HFF-Myc (cell line): Measurements from ENCODE around the gene TIE1.

Experiments
- DNase-seq: peaks from one replicate; pipeline ENCODE4 v3.0.0-alpha.2; 2011; ENCODE audit warnings: low read depth; ENCODE audit errors: extremely low read depth
- H3K4me3 ChIP-seq: replicated peaks from 2 replicates; pipeline ENCODE4 v1.5.1; 2011; ENCODE audit warnings: low read depth, mild to moderate bottlenecking, control low read depth, low read length
- TF ChIP-seq, protein P1 (sequence below): IDR thresholded peaks from 2 replicates; pipeline ENCODE4 v1.5.1; 2012; ENCODE audit warnings: mild to moderate bottlenecking, low read depth, low read length, control low read depth; ENCODE audit errors: missing control alignments

The TIE1 gene

GRCh38 chr1:43286115-43286514 lies 14.7 kb upstream of the TIE1 start:
- no peak overlapping the region for H3K4me3 ChIP-seq
- TF ChIP-seq, protein P1, sequence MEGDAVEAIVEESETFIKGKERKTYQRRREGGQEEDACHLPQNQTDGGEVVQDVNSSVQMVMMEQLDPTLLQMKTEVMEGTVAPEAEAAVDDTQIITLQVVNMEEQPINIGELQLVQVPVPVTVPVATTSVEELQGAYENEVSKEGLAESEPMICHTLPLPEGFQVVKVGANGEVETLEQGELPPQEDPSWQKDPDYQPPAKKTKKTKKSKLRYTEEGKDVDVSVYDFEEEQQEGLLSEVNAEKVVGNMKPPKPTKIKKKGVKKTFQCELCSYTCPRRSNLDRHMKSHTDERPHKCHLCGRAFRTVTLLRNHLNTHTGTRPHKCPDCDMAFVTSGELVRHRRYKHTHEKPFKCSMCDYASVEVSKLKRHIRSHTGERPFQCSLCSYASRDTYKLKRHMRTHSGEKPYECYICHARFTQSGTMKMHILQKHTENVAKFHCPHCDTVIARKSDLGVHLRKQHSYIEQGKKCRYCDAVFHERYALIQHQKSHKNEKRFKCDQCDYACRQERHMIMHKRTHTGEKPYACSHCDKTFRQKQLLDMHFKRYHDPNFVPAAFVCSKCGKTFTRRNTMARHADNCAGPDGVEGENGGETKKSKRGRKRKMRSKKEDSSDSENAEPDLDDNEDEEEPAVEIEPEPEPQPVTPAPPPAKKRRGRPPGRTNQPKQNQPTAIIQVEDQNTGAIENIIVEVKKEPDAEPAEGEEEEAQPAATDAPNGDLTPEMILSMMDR: no peak
- no peak for DNase-seq

DNA sequence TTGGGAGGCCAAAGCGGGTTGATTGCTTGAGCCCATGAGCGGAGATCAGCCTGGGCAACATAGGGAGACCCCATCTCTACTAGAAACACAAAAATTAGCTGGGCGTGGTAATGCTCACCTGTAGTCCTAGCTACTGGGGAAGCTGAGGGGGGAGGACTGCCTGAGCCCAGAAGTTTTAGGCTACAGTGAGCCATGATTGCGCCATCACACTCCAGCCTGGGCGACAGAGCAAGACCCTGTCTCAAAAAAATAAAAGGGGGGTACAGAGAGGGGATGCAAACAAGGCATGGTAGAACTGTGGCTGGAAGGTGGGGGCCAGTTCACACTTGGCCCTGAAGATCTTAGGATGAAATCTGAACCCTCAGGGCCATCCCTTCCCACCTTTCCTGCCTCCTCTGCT lies 14.2 kb upstream of the TIE1 start:
- no peak overlapping the region for H3K4me3 ChIP-seq
- no peak for DNase-seq
- TF ChIP-seq, protein P1: no peak

DNA sequence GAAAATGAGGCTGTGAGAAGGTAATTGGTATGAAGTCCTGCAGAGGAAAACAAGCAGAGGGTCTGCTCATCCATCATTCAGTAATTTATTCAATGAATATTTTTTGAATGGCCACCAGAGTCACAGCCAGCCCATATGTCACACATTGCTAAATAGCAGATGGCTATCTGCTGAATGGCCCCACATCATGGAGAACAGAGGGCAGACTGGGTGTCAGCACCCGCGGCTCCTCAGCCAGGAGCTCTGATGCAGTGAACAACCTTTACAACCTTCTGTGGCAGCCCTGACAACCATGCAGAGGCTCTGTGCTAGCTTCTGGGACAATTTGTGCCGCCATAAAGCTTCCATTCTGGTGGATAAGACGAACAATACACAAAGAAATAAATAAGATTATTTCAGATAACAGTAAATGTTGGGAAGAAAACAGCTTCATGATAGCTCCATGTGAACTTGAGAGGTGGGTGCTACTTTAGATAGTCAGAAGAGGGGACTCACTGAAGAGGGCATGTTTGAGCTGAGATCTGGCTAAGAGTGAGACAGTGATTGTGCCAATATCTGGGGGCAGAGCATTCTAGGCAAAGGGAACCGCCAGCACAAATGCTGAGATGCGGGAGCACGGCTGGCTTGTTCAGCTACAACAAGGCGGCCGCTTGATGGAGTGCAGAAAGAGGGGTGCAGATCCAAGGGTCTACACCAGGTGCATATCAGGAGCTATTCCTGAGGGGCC lies 12.6 kb upstream of the TIE1 start:
- TF ChIP-seq, protein P1: no peak
- DNase-seq: no peak
- H3K4me3 ChIP-seq: no peak overlapping the region

DNA sequence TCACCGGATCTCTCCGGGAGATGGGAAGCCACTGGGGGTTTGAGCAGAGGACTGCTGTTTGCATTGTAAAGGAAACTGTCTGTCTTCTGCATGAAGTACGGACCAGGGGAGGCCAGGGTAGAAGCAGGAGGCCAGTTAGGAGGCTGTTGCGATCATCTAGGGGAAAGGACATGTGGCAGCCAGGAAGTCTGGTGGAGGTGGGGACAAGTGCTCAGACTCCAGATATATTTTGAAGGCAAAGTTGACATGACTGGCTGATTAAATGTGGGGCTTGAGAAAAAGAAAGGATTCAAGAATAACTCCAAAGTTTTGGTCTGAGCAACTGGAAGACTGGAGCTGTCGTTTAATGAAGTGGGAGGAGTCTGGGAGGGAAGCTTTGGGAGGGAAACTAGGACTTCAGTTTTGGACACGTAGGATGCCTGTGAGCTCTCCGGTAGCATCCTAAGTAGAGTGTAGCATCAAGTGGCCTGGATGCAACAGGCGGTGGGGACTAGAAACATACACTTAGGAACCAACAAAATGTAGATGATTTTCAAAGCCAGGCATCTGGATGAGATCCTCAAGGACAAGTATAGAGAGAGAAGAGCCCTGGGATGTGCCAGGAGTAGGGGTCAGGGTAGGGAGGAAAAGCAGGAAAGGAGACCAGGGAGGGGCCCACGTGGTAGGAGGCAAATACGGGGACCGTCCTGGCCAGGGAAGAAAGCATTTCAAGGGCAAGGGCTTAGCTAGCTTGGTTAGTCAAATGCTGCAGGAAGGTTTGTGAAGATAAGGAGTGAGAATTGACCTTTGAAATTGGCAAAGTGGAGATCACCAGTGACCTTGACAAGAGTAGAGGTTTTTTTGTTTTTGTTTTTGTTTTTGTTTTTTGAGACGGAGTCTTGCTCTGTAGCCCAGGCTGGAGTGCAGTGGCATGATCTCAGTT lies 11.7 kb upstream of the TIE1 start:
- no peak overlapping the region for H3K4me3 ChIP-seq
- TF ChIP-seq, protein P1: no peak
- DNase-seq: no peak

- no peak for DNase-seq
- no peak overlapping the region for H3K4me3 ChIP-seq
- TF ChIP-seq, protein P1: no peak
Measured at GRCh38 chr1:43292216-43292615, 8.6 kb upstream of the TIE1 start.

DNA sequence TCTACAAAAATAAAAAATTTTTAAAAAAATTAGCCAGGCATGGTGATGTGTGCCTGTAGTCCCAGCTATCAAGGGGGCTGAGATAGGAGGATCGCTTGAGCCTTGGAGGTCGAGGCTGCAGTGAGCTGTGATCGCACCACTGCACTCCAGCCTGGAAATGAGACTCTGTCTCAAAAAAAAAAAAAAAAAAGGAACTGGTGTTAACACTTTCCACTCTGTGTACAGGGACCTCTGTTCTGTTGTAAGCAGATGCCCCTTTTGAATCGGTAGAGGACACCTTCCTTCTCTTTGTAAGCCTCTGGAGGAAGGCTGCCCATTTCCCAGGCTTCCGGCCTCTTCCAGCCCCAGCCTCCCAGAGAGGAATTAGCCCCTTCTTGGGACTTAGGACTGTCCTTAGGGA lies 8.1 kb upstream of the TIE1 start:
- no peak overlapping the region for H3K4me3 ChIP-seq
- no peak for DNase-seq
- TF ChIP-seq, protein P1: no peak
